GM23338 (cell line): ENCODE measurements around the gene ZNF605. TPM values are rescaled to one million over a fixed set of nuclear protein-coding genes. Genes with fewer than 3 reads are reported as not detected.

ENCODE experiments used
- ATAC-seq: fragments of 200-7000 bp; cut with Tn5 transposase; 3 replicates; pipeline ENCODE4 v1.9.1; 2020
- DNase-seq: peaks from one replicate; pipeline ENCODE4 v3.0.0-alpha.2; 2015; ENCODE audit warnings: low spot score
- H2AFZ ChIP-seq: fragments of 200-600 bp; sonication (generic); 2 replicates; pipeline ENCODE4 v1.8.0; 2016; ENCODE audit warnings: antibody characterized with exemption, mild to moderate bottlenecking, moderate library complexity
- H3F3A ChIP-seq: fragments of 200-600 bp; sonication (generic); replicated peaks from 2 replicates; pipeline ENCODE4 v1.8.0; 2017; ENCODE audit warnings: antibody characterized with exemption, mixed run types, low read depth
- H3K27ac ChIP-seq: fragments of 200-600 bp; sonication (generic); 2 replicates; pipeline ENCODE4 v1.6.1; 2016; ENCODE audit warnings: low read depth
- H3K27me3 ChIP-seq: fragments of 200-600 bp; sonication (generic); 2 replicates; pipeline ENCODE4 v1.8.0; 2016; ENCODE audit warnings: mild to moderate bottlenecking, mixed run types, moderate library complexity; ENCODE audit not compliant: insufficient read depth
- H3K36me3 ChIP-seq: fragments of 200-600 bp; sonication (generic); 2 replicates; pipeline ENCODE4 v1.8.0; 2016; ENCODE audit warnings: mild to moderate bottlenecking; ENCODE audit not compliant: insufficient read depth
- H3K4me1 ChIP-seq: fragments of 200-600 bp; sonication (generic); 2 replicates; pipeline ENCODE4 v1.8.0; 2016; ENCODE audit warnings: mild to moderate bottlenecking, moderate library complexity; ENCODE audit not compliant: insufficient read depth
- H3K4me2 ChIP-seq: fragments of 200-600 bp; sonication (generic); 2 replicates; pipeline ENCODE4 v1.7.1; 2017; ENCODE audit warnings: mixed run types
- H3K4me3 ChIP-seq: fragments of 200-600 bp; sonication (generic); 2 replicates; pipeline ENCODE4 v1.6.1; 2016; ENCODE audit warnings: mixed run types
- H3K79me2 ChIP-seq: fragments of 200-600 bp; sonication (generic); replicated peaks from 2 replicates; pipeline ENCODE4 v1.8.0; 2017; ENCODE audit warnings: mild to moderate bottlenecking; ENCODE audit not compliant: insufficient read depth
- H3K9me2 ChIP-seq: fragments of 200-600 bp; sonication (generic); 2 replicates; pipeline ENCODE4 v1.8.0; 2017; ENCODE audit not compliant: insufficient read depth
- H4K20me1 ChIP-seq: fragments of 200-600 bp; sonication (generic); replicated peaks from 2 replicates; pipeline ENCODE4 v1.8.0; 2017; ENCODE audit warnings: mild to moderate bottlenecking; ENCODE audit not compliant: insufficient read depth
- H3K27ac Mint-ChIP-seq: 2 replicates; pipeline ENCODE4 v1.8.0; 2020; ENCODE audit warnings: inconsistent platforms, mild to moderate bottlenecking, moderate library complexity, mixed read lengths
- H3K27me3 Mint-ChIP-seq: 3 replicates; pipeline ENCODE4 v1.8.0; 2022; ENCODE audit warnings: low read depth, mild to moderate bottlenecking, moderate library complexity, mixed read lengths, inconsistent platforms; ENCODE audit not compliant: insufficient read depth, poor library complexity
- H3K36me3 Mint-ChIP-seq: 3 replicates; pipeline ENCODE4 v1.8.0; 2021; ENCODE audit warnings: low read depth, mild to moderate bottlenecking, inconsistent platforms, moderate library complexity, mixed read lengths
- H3K4me1 Mint-ChIP-seq: 3 replicates; pipeline ENCODE4 v1.8.0; 2020; ENCODE audit warnings: mild to moderate bottlenecking, inconsistent platforms, mixed read lengths
- H3K4me3 Mint-ChIP-seq: 3 replicates; pipeline ENCODE4 v1.8.0; 2021; ENCODE audit warnings: moderate library complexity, mild to moderate bottlenecking, inconsistent platforms, mixed read lengths
- H3K9me3 Mint-ChIP-seq: 3 replicates; pipeline ENCODE4 v1.8.0; 2020; ENCODE audit warnings: moderate library complexity, mild to moderate bottlenecking, inconsistent platforms, mixed read lengths
- CREB1 ChIP-seq: fragments of 250-450 bp; sonication (Bioruptor Pico); IDR thresholded peaks from 2 replicates; pipeline ENCODE4 v1.5.0; 2020; ENCODE audit warnings: low read depth, mild to moderate bottlenecking, moderate library complexity
- EZH2 ChIP-seq: fragments of 200-600 bp; sonication (generic); IDR thresholded peaks from one replicate; pipeline ENCODE4 v1.8.0; 2017; ENCODE audit warnings: antibody characterized with exemption, mild to moderate bottlenecking, low read depth; ENCODE audit not compliant: unreplicated experiment
- EZH2phosphoT487 ChIP-seq: fragments of 200-600 bp; sonication (generic); IDR thresholded peaks from one replicate; pipeline ENCODE4 v1.8.1; 2018; ENCODE audit warnings: antibody characterized with exemption; ENCODE audit not compliant: unreplicated experiment
- JUNB ChIP-seq: IDR thresholded peaks from one replicate; pipeline ENCODE4 v1.6.1; 2016; ENCODE audit warnings: antibody characterized with exemption; ENCODE audit not compliant: unreplicated experiment
- NANOG ChIP-seq: IDR thresholded peaks from 2 replicates; pipeline ENCODE4 v1.6.1; 2016; ENCODE audit warnings: antibody characterized with exemption, borderline replicate concordance
- POLR2AphosphoS5 ChIP-seq: IDR thresholded peaks from 2 replicates; pipeline ENCODE4 v1.6.1; 2016; ENCODE audit warnings: antibody characterized with exemption, low read depth
- STAT1 ChIP-seq: IDR thresholded peaks from one replicate; pipeline ENCODE4 v1.6.1; 2016; ENCODE audit warnings: antibody characterized with exemption; ENCODE audit not compliant: unreplicated experiment
- ZNF114 ChIP-seq: fragments of 250-450 bp; sonication (Bioruptor Pico); IDR thresholded peaks from 2 replicates; pipeline ENCODE4 v1.5.0; 2020; ENCODE audit warnings: mild to moderate bottlenecking, moderate library complexity
- ZNF331 ChIP-seq: fragments of 250-450 bp; sonication (Bioruptor Pico); IDR thresholded peaks from 2 replicates; pipeline ENCODE4 v1.5.0; 2020; ENCODE audit warnings: low read depth, mild to moderate bottlenecking, moderate library complexity
- polyA plus RNA-seq: library from polyadenylated mRNA; unstranded; fragments of >200 nt; fragmentation: Nextera tagmentation; extraction: Ambion mirVana; gene quantifications from 2 replicates; pipeline ENCODE4 v1.2.1, GENCODE V29; 2016
- total RNA-seq: library from RNA; depleted of rRNA; stranded (reverse); fragments of >200 nt; shearing (Covaris generic); gene quantifications from 2 replicates; pipeline ENCODE4 v1.2.3, GENCODE V29; 2014
- TF ChIP-seq, protein P1 (sequence below): IDR thresholded peaks from one replicate; pipeline ENCODE4 v1.6.1; 2018; ENCODE audit warnings: antibody characterized with exemption; ENCODE audit not compliant: unreplicated experiment
- TF ChIP-seq, protein P2 (sequence below): fragments of 250-450 bp; sonication (Bioruptor Pico); IDR thresholded peaks from 2 replicates; pipeline ENCODE4 v1.5.0; 2020; ENCODE audit warnings: mild to moderate bottlenecking, moderate library complexity
- TF ChIP-seq, protein P3 (sequence below), 2 experiments: fragments of 200-600 bp in 1 of 2; sonication (generic) in 1 of 2; conservative IDR thresholded peaks; 2 replicates each; pipeline versions ENCODE4 v1.5.1 to v1.6.1; 2016 to 2017; ENCODE audit warnings: antibody characterized with exemption in 2 of 2, low read depth in 2 of 2, mild to moderate bottlenecking in 2 of 2, moderate library complexity in 1 of 2
- TF ChIP-seq, protein P4 (sequence below): IDR thresholded peaks from 2 replicates; pipeline ENCODE4 v1.6.1; 2016; ENCODE audit warnings: antibody characterized with exemption

The ZNF605 gene
- total and polyA plus RNA-seq, 2 experiments from 2014 or later = 13.5 to 17.1 TPM

DNA sequence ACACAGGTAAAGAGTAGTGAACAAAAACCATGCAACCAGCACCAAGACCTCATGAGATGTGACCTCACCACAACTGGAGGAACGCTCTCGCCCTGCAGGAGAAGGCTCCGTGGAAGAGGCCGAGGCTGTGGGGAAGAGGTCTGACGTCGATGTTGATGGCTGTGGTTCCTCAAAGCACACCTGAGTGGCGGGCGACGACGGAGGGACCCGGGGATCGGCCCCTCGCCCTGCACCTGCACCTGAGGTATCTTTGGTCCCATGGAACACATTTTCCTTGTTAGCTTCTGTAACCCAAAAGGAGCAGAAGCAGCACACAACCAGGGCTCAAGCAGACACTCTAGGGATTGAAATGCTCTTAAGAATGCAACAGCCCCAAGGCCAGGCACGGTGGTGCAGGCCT is 86.6 kb downstream of the ZNF605 start:
- Mint-ChIP-seq H3K9me3 (no peaks in the 10 kb centered on the region), H3K27me3 (peaks cover 2% of the 10 kb centered on the region), H3K27ac (no peak overlapping the region; the same call in 1 of the 2 replicates), H3K4me1 (no peaks in the 10 kb centered on the region), H3K4me3 (no peak overlapping the region), H3K36me3 (peaks cover 58% of the 10 kb centered on the region)
- Histone ChIP-seq H3K36me3 (0 out of 2 replicates have a peak, but pooled peaks cover 20% of the 10 kb centered on the region), H3K79me2 (no peaks in the 10 kb centered on the region; the same call in 1 of the 2 replicates), H3K27me3 (no peaks in the 10 kb centered on the region), H2AFZ (no peak overlapping the region), H3K4me3 (no peak overlapping the region), H4K20me1 (no peaks in the 10 kb centered on the region; the same call in 1 of the 2 replicates), H3F3A (no peaks in the 10 kb centered on the region), H3K4me1 (no peaks in the 10 kb centered on the region), H3K4me2 (no peak overlapping the region), H3K27ac (no peak overlapping the region), H3K9me2 (no peaks in the 10 kb centered on the region)
- ATAC-seq (no peak), DNase-seq (no peak)
- no peak for TF ChIP-seq CREB1 (CRISPR knock-in tag)
- TF ChIP-seq, protein P1, sequence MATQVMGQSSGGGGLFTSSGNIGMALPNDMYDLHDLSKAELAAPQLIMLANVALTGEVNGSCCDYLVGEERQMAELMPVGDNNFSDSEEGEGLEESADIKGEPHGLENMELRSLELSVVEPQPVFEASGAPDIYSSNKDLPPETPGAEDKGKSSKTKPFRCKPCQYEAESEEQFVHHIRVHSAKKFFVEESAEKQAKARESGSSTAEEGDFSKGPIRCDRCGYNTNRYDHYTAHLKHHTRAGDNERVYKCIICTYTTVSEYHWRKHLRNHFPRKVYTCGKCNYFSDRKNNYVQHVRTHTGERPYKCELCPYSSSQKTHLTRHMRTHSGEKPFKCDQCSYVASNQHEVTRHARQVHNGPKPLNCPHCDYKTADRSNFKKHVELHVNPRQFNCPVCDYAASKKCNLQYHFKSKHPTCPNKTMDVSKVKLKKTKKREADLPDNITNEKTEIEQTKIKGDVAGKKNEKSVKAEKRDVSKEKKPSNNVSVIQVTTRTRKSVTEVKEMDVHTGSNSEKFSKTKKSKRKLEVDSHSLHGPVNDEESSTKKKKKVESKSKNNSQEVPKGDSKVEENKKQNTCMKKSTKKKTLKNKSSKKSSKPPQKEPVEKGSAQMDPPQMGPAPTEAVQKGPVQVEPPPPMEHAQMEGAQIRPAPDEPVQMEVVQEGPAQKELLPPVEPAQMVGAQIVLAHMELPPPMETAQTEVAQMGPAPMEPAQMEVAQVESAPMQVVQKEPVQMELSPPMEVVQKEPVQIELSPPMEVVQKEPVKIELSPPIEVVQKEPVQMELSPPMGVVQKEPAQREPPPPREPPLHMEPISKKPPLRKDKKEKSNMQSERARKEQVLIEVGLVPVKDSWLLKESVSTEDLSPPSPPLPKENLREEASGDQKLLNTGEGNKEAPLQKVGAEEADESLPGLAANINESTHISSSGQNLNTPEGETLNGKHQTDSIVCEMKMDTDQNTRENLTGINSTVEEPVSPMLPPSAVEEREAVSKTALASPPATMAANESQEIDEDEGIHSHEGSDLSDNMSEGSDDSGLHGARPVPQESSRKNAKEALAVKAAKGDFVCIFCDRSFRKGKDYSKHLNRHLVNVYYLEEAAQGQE = no peak
- TF ChIP-seq ZNF331 = no peak
- no peak for TF ChIP-seq STAT1
- TF ChIP-seq EZH2 = no peak
- TF ChIP-seq, protein P2, sequence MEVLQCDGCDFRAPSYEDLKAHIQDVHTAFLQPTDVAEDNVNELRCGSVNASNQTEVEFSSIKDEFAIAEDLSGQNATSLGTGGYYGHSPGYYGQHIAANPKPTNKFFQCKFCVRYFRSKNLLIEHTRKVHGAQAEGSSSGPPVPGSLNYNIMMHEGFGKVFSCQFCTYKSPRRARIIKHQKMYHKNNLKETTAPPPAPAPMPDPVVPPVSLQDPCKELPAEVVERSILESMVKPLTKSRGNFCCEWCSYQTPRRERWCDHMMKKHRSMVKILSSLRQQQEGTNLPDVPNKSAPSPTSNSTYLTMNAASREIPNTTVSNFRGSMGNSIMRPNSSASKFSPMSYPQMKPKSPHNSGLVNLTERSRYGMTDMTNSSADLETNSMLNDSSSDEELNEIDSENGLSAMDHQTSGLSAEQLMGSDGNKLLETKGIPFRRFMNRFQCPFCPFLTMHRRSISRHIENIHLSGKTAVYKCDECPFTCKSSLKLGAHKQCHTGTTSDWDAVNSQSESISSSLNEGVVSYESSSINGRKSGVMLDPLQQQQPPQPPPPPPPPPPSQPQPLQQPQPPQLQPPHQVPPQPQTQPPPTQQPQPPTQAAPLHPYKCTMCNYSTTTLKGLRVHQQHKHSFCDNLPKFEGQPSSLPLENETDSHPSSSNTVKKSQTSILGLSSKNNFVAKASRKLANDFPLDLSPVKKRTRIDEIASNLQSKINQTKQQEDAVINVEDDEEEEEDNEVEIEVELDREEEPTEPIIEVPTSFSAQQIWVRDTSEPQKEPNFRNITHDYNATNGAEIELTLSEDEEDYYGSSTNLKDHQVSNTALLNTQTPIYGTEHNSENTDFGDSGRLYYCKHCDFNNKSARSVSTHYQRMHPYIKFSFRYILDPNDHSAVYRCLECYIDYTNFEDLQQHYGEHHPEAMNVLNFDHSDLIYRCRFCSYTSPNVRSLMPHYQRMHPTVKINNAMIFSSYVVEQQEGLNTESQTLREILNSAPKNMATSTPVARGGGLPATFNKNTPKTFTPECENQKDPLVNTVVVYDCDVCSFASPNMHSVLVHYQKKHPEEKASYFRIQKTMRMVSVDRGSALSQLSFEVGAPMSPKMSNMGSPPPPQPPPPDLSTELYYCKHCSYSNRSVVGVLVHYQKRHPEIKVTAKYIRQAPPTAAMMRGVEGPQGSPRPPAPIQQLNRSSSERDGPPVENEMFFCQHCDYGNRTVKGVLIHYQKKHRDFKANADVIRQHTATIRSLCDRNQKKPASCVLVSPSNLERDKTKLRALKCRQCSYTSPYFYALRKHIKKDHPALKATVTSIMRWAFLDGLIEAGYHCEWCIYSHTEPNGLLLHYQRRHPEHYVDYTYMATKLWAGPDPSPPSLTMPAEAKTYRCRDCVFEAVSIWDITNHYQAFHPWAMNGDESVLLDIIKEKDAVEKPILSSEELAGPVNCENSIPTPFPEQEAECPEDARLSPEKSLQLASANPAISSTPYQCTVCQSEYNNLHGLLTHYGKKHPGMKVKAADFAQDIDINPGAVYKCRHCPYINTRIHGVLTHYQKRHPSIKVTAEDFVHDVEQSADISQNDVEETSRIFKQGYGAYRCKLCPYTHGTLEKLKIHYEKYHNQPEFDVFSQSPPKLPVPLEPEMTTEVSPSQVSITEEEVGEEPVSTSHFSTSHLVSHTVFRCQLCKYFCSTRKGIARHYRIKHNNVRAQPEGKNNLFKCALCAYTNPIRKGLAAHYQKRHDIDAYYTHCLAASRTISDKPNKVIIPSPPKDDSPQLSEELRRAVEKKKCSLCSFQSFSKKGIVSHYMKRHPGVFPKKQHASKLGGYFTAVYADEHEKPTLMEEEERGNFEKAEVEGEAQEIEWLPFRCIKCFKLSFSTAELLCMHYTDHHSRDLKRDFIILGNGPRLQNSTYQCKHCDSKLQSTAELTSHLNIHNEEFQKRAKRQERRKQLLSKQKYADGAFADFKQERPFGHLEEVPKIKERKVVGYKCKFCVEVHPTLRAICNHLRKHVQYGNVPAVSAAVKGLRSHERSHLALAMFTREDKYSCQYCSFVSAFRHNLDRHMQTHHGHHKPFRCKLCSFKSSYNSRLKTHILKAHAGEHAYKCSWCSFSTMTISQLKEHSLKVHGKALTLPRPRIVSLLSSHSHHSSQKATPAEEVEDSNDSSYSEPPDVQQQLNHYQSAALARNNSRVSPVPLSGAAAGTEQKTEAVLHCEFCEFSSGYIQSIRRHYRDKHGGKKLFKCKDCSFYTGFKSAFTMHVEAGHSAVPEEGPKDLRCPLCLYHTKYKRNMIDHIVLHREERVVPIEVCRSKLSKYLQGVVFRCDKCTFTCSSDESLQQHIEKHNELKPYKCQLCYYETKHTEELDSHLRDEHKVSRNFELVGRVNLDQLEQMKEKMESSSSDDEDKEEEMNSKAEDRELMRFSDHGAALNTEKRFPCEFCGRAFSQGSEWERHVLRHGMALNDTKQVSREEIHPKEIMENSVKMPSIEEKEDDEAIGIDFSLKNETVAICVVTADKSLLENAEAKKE (CRISPR knock-in tag) = no peak
- TF ChIP-seq ZNF114 (CRISPR knock-in tag) = no peak
- no peak for TF ChIP-seq JUNB
- no peak for TF ChIP-seq POLR2AphosphoS5
- TF ChIP-seq, protein P3, sequence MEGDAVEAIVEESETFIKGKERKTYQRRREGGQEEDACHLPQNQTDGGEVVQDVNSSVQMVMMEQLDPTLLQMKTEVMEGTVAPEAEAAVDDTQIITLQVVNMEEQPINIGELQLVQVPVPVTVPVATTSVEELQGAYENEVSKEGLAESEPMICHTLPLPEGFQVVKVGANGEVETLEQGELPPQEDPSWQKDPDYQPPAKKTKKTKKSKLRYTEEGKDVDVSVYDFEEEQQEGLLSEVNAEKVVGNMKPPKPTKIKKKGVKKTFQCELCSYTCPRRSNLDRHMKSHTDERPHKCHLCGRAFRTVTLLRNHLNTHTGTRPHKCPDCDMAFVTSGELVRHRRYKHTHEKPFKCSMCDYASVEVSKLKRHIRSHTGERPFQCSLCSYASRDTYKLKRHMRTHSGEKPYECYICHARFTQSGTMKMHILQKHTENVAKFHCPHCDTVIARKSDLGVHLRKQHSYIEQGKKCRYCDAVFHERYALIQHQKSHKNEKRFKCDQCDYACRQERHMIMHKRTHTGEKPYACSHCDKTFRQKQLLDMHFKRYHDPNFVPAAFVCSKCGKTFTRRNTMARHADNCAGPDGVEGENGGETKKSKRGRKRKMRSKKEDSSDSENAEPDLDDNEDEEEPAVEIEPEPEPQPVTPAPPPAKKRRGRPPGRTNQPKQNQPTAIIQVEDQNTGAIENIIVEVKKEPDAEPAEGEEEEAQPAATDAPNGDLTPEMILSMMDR (conservative IDR thresholded peaks at IDR 0.05; ENCODE audit: low read depth in 2 of 2) = no peak
- TF ChIP-seq NANOG = no peak
- TF ChIP-seq, protein P4, sequence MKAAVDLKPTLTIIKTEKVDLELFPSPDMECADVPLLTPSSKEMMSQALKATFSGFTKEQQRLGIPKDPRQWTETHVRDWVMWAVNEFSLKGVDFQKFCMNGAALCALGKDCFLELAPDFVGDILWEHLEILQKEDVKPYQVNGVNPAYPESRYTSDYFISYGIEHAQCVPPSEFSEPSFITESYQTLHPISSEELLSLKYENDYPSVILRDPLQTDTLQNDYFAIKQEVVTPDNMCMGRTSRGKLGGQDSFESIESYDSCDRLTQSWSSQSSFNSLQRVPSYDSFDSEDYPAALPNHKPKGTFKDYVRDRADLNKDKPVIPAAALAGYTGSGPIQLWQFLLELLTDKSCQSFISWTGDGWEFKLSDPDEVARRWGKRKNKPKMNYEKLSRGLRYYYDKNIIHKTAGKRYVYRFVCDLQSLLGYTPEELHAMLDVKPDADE = no peak
- TF ChIP-seq EZH2phosphoT487 = no peak
